ENCODE measurements around the gene UNC80. TPM values are rescaled to one million over a fixed set of nuclear protein-coding genes. Genes with fewer than 3 reads are reported as not detected.
"Not testable (repeated sequence)": the region's sequence is repeated elsewhere in the genome, so short reads cannot be mapped to it uniquely, and the experiment has no call there.

The UNC80 gene
- total RNA-seq, 4 donors from 2014 or later: under 0.01 to 0.67 (median 0.06) TPM

- TF ChIP-seq EP300 (IDR thresholded peaks at IDR 0.05) (no peak), POLR2A (IDR thresholded peaks at IDR 0.05) (no peak), CTCF (IDR thresholded peaks at IDR 0.05) (no peak), POLR2AphosphoS5 (IDR thresholded peaks at IDR 0.05) (no peak)
- WGBS, 2 donors (ENCODE audit: low coverage in 1 of 2): 25 to 32% methylated on average over 3 of the region's 3 CpGs
These were observed 1.7 kb downstream of the UNC80 start for GRCh38 chr2:209773377-209773776.

GRCh38 chr2:209787416-209787815, 15.8 kb downstream of the UNC80 start:
- Histone ChIP-seq H3K36me3 (no peaks in the 10 kb centered on the region), H3K4me3 (no peak overlapping the region), H3K27me3 (no peaks in the 10 kb centered on the region), H3K9me3 (no peaks in the 10 kb centered on the region), H3K4me1 (no peaks in the 10 kb centered on the region), H3K27ac (no peak overlapping the region)
- TF ChIP-seq POLR2A (IDR thresholded peaks at IDR 0.05) (no peak), EP300 (IDR thresholded peaks at IDR 0.05) (no peak), POLR2AphosphoS5 (IDR thresholded peaks at IDR 0.05) (no peak)
- no peak for ATAC-seq
- WGBS, 2 donors (ENCODE audit: low coverage in 1 of 2): 92 to 96% methylated on average over 4 to 5 of the region's 5 CpGs

More at GRCh38 chr2:209773377-209773776, 1.7 kb downstream of the UNC80 start:
- Histone ChIP-seq H3K36me3 (no peaks in the 10 kb centered on the region), H3K4me1 (peaks cover 0 to 10% (median 7%) of the 10 kb centered on the region in 3 donors), H3K27ac (no peak overlapping the region), H3K9me3 (no peaks in the 10 kb centered on the region), H3K4me3 (no peak overlapping the region), H3K27me3 (peaks cover 65% of the 10 kb centered on the region)
- no peak for ATAC-seq

GRCh38 chr2:209788925-209789324, 17.3 kb downstream of the UNC80 start:
- H3K27me3 ChIP-seq: no peaks in the 10 kb centered on the region
- no peaks in the 10 kb centered on the region for H3K9me3 ChIP-seq
- H3K27ac ChIP-seq: no peak overlapping the region
- ATAC-seq: no peak
- H3K36me3 ChIP-seq: no peaks in the 10 kb centered on the region
- TF ChIP-seq EP300 (IDR thresholded peaks at IDR 0.05) (no peak), POLR2AphosphoS5 (IDR thresholded peaks at IDR 0.05) (no peak), POLR2A (IDR thresholded peaks at IDR 0.05) (no peak), CTCF (IDR thresholded peaks at IDR 0.05) (no peak)
- WGBS, 2 donors (ENCODE audit: low coverage in 1 of 2): 61 to 80% methylated on average over 1 of the region's 1 CpG
- H3K4me1 ChIP-seq: no peaks in the 10 kb centered on the region
- H3K4me3 ChIP-seq: no peak overlapping the region

GRCh38 chr2:209790066-209790728, 18.6 kb downstream of the UNC80 start:
- no peaks in the 10 kb centered on the region for H3K36me3 ChIP-seq
- 58 to 70% methylated on average over 6 of the region's 6 CpGs for WGBS, 2 donors (ENCODE audit: low coverage in 1 of 2)
- no peaks in the 10 kb centered on the region for H3K9me3 ChIP-seq
- H3K4me3 ChIP-seq: no peak overlapping the region
- H3K27ac ChIP-seq: no peak overlapping the region
- TF ChIP-seq POLR2AphosphoS5 (IDR thresholded peaks at IDR 0.05) (no peak), POLR2A (IDR thresholded peaks at IDR 0.05) (no peak)
- no peaks in the 10 kb centered on the region for H3K27me3 ChIP-seq
- H3K4me1 ChIP-seq: no peaks in the 10 kb centered on the region
- no peak for ATAC-seq

GRCh38 chr2:209791151-209791550, 19.5 kb downstream of the UNC80 start:
- no peak for ATAC-seq
- no peaks in the 10 kb centered on the region for H3K27me3 ChIP-seq
- H3K27ac ChIP-seq: no peak overlapping the region
- H3K4me1 ChIP-seq: no peaks in the 10 kb centered on the region
- WGBS, 2 donors (ENCODE audit: low coverage in 1 of 2): 89% methylated on average over 3 of the region's 3 CpGs; no CpG with 5 or more reads in 1 of the 2 donors
- no peaks in the 10 kb centered on the region for H3K9me3 ChIP-seq
- no peak overlapping the region for H3K4me3 ChIP-seq
- no peak for TF ChIP-seq EP300 (IDR thresholded peaks at IDR 0.05)
- no peak for TF ChIP-seq CTCF (IDR thresholded peaks at IDR 0.05)
- H3K36me3 ChIP-seq: no peaks in the 10 kb centered on the region

- H3K9me3 ChIP-seq, ATAC-seq, H3K27ac ChIP-seq, H3K27me3 ChIP-seq, H3K4me3 ChIP-seq, H3K4me1 ChIP-seq, H3K36me3 ChIP-seq: not testable (repeated sequence)
- WGBS, 2 donors (ENCODE audit: low coverage in 1 of 2): 100% methylated on average over 1 of the region's 4 CpGs; no CpG with 5 or more reads in 1 of the 2 donors
These were observed 23.8 kb downstream of the UNC80 start for GRCh38 chr2:209795425-209795824.

All from gastroesophageal sphincter (tissue), 4 donors.